ENCODE results near the gene PCDH18. TPM values are rescaled to one million over a fixed set of nuclear protein-coding genes. Genes with fewer than 3 reads are reported as not detected.

Gene PCDH18
- 57.4 TPM for total RNA-seq

GRCh38 chr4:137531986-137532868 lies at the start of gene PCDH18:
PCDH18 (minus strand) TSS chr4:137532494; CDS start chr4:137532088, 406 bp downstream.
- no peaks in the 10 kb centered on the region for H3K9me3 ChIP-seq (ENCODE audit: control insufficient read depth in 3 of 3, low read length in 3 of 3)
- peaks cover 0 to 3% (median 0%) of the 10 kb centered on the region in 3 donors for H3K27me3 ChIP-seq (ENCODE audit: control insufficient read depth in 3 of 3, insufficient read depth in 3 of 3, low read length in 3 of 3)
- peak within 1 kb of the TSS; percentile 54 to 63 (median 55) for H3K9ac ChIP-seq (ENCODE audit: low read depth in 1 of 3, low read length in 3 of 3)
- peak within 1 kb of the TSS; percentile 78 for H3K27ac ChIP-seq (ENCODE audit: low read depth, low read length)
- H3K4me3 ChIP-seq (ENCODE audit: low read length in 3 of 3), result peak within 1 kb of the TSS; percentile 62 to 82 (median 71)
- H3K36me3 ChIP-seq (ENCODE audit: control insufficient read depth in 3 of 3, insufficient read depth in 3 of 3, low read length in 3 of 3), result no peaks in the 10 kb centered on the region
- peaks cover 0 to 6% (median 0%) of the 10 kb centered on the region in 3 donors for H3K4me1 ChIP-seq (ENCODE audit: control insufficient read depth in 3 of 3, insufficient read depth in 3 of 3, low read length in 3 of 3)

GRCh38 chr4:137576446-137576845 lies 44.2 kb upstream of the PCDH18 start:
- H3K27me3 ChIP-seq (ENCODE audit: control insufficient read depth in 3 of 3, insufficient read depth in 3 of 3, low read length in 3 of 3), result no peaks in the 10 kb centered on the region
- no peak overlapping the region for H3K9ac ChIP-seq (ENCODE audit: low read depth in 1 of 3, low read length in 3 of 3)
- no peaks in the 10 kb centered on the region for H3K36me3 ChIP-seq (ENCODE audit: control insufficient read depth in 3 of 3, insufficient read depth in 3 of 3, low read length in 3 of 3)
- no peaks in the 10 kb centered on the region for H3K9me3 ChIP-seq (ENCODE audit: control insufficient read depth in 3 of 3, low read length in 3 of 3)
- H3K4me3 ChIP-seq (ENCODE audit: low read length in 3 of 3), result no peak overlapping the region
- H3K4me1 ChIP-seq (ENCODE audit: control insufficient read depth in 3 of 3, insufficient read depth in 3 of 3, low read length in 3 of 3), result no peaks in the 10 kb centered on the region
- no peak overlapping the region for H3K27ac ChIP-seq (ENCODE audit: low read depth, low read length)

- Histone ChIP-seq H3K27me3 (ENCODE audit: control insufficient read depth in 3 of 3, insufficient read depth in 3 of 3, low read length in 3 of 3) (no peaks in the 10 kb centered on the region), H3K27ac (ENCODE audit: low read depth, low read length) (no peak overlapping the region), H3K4me1 (ENCODE audit: control insufficient read depth in 3 of 3, insufficient read depth in 3 of 3, low read length in 3 of 3) (no peaks in the 10 kb centered on the region), H3K9me3 (ENCODE audit: control insufficient read depth in 3 of 3, low read length in 3 of 3) (no peaks in the 10 kb centered on the region), H3K36me3 (ENCODE audit: control insufficient read depth in 3 of 3, insufficient read depth in 3 of 3, low read length in 3 of 3) (no peaks in the 10 kb centered on the region), H3K9ac (ENCODE audit: low read depth in 1 of 3, low read length in 3 of 3) (no peak overlapping the region), H3K4me3 (ENCODE audit: low read length in 3 of 3) (no peak overlapping the region)
Measured at GRCh38 chr4:137572647-137573046, 40.4 kb upstream of the PCDH18 start.

- Histone ChIP-seq H3K9ac (ENCODE audit: low read depth in 1 of 3, low read length in 3 of 3) (no peak overlapping the region), H3K9me3 (ENCODE audit: control insufficient read depth in 3 of 3, low read length in 3 of 3) (no peaks in the 10 kb centered on the region), H3K36me3 (ENCODE audit: control insufficient read depth in 3 of 3, insufficient read depth in 3 of 3, low read length in 3 of 3) (no peaks in the 10 kb centered on the region), H3K27ac (ENCODE audit: low read depth, low read length) (no peak overlapping the region), H3K4me1 (ENCODE audit: control insufficient read depth in 3 of 3, insufficient read depth in 3 of 3, low read length in 3 of 3) (no peaks in the 10 kb centered on the region), H3K27me3 (ENCODE audit: control insufficient read depth in 3 of 3, insufficient read depth in 3 of 3, low read length in 3 of 3) (no peaks in the 10 kb centered on the region), H3K4me3 (ENCODE audit: low read length in 3 of 3) (no peak overlapping the region)
Measured at GRCh38 chr4:137572163-137572562, 39.9 kb upstream of the PCDH18 start.

- no peaks in the 10 kb centered on the region for H3K9me3 ChIP-seq (ENCODE audit: control insufficient read depth in 3 of 3, low read length in 3 of 3)
- no peaks in the 10 kb centered on the region for H3K4me1 ChIP-seq (ENCODE audit: control insufficient read depth in 3 of 3, insufficient read depth in 3 of 3, low read length in 3 of 3)
- H3K27me3 ChIP-seq (ENCODE audit: control insufficient read depth in 3 of 3, insufficient read depth in 3 of 3, low read length in 3 of 3), result no peaks in the 10 kb centered on the region
- H3K27ac ChIP-seq (ENCODE audit: low read depth, low read length), result no peak overlapping the region
- H3K4me3 ChIP-seq (ENCODE audit: low read length in 3 of 3), result no peak overlapping the region
- no peak overlapping the region for H3K9ac ChIP-seq (ENCODE audit: low read depth in 1 of 3, low read length in 3 of 3)
- H3K36me3 ChIP-seq (ENCODE audit: control insufficient read depth in 3 of 3, insufficient read depth in 3 of 3, low read length in 3 of 3), result no peaks in the 10 kb centered on the region
Measured at GRCh38 chr4:137559801-137560200, 27.5 kb upstream of the PCDH18 start.

- no peak overlapping the region for H3K4me3 ChIP-seq (ENCODE audit: low read length in 3 of 3)
- no peak overlapping the region for H3K9ac ChIP-seq (ENCODE audit: low read depth in 1 of 3, low read length in 3 of 3)
- no peak overlapping the region for H3K27ac ChIP-seq (ENCODE audit: low read depth, low read length)
- H3K9me3 ChIP-seq (ENCODE audit: control insufficient read depth in 3 of 3, low read length in 3 of 3), result no peaks in the 10 kb centered on the region
- H3K36me3 ChIP-seq (ENCODE audit: control insufficient read depth in 3 of 3, insufficient read depth in 3 of 3, low read length in 3 of 3), result no peaks in the 10 kb centered on the region
- no peaks in the 10 kb centered on the region for H3K4me1 ChIP-seq (ENCODE audit: control insufficient read depth in 3 of 3, insufficient read depth in 3 of 3, low read length in 3 of 3)
- H3K27me3 ChIP-seq (ENCODE audit: control insufficient read depth in 3 of 3, insufficient read depth in 3 of 3, low read length in 3 of 3), result no peaks in the 10 kb centered on the region
Measured at GRCh38 chr4:137558951-137559350, 26.7 kb upstream of the PCDH18 start.

- Histone ChIP-seq H3K27me3 (ENCODE audit: control insufficient read depth in 3 of 3, insufficient read depth in 3 of 3, low read length in 3 of 3) (no peaks in the 10 kb centered on the region), H3K4me3 (ENCODE audit: low read length in 3 of 3) (no peak overlapping the region), H3K9ac (ENCODE audit: low read depth in 1 of 3, low read length in 3 of 3) (no peak overlapping the region), H3K9me3 (ENCODE audit: control insufficient read depth in 3 of 3, low read length in 3 of 3) (no peaks in the 10 kb centered on the region), H3K27ac (ENCODE audit: low read depth, low read length) (peak overlapping the region; percentile 1), H3K4me1 (ENCODE audit: control insufficient read depth in 3 of 3, insufficient read depth in 3 of 3, low read length in 3 of 3) (peaks cover 0 to 9% (median 0%) of the 10 kb centered on the region in 3 donors), H3K36me3 (ENCODE audit: control insufficient read depth in 3 of 3, insufficient read depth in 3 of 3, low read length in 3 of 3) (no peaks in the 10 kb centered on the region)
Measured at GRCh38 chr4:137545461-137545861, 13.2 kb upstream of the PCDH18 start.

GRCh38 chr4:137543648-137544047 lies 11.4 kb upstream of the PCDH18 start:
- no peak overlapping the region for H3K27ac ChIP-seq (ENCODE audit: low read depth, low read length)
- no peak overlapping the region for H3K4me3 ChIP-seq (ENCODE audit: low read length in 3 of 3)
- no peaks in the 10 kb centered on the region for H3K36me3 ChIP-seq (ENCODE audit: control insufficient read depth in 3 of 3, insufficient read depth in 3 of 3, low read length in 3 of 3)
- no peaks in the 10 kb centered on the region for H3K27me3 ChIP-seq (ENCODE audit: control insufficient read depth in 3 of 3, insufficient read depth in 3 of 3, low read length in 3 of 3)
- no peaks in the 10 kb centered on the region for H3K9me3 ChIP-seq (ENCODE audit: control insufficient read depth in 3 of 3, low read length in 3 of 3)
- peaks cover 0 to 9% (median 0%) of the 10 kb centered on the region in 3 donors for H3K4me1 ChIP-seq (ENCODE audit: control insufficient read depth in 3 of 3, insufficient read depth in 3 of 3, low read length in 3 of 3)
- no peak overlapping the region for H3K9ac ChIP-seq (ENCODE audit: low read depth in 1 of 3, low read length in 3 of 3)

- no peak overlapping the region for H3K4me3 ChIP-seq (ENCODE audit: low read length in 3 of 3)
- no peaks in the 10 kb centered on the region for H3K27me3 ChIP-seq (ENCODE audit: control insufficient read depth in 3 of 3, insufficient read depth in 3 of 3, low read length in 3 of 3)
- no peaks in the 10 kb centered on the region for H3K36me3 ChIP-seq (ENCODE audit: control insufficient read depth in 3 of 3, insufficient read depth in 3 of 3, low read length in 3 of 3)
- H3K4me1 ChIP-seq (ENCODE audit: control insufficient read depth in 3 of 3, insufficient read depth in 3 of 3, low read length in 3 of 3), result peaks cover 0 to 9% (median 0%) of the 10 kb centered on the region in 3 donors
- H3K9me3 ChIP-seq (ENCODE audit: control insufficient read depth in 3 of 3, low read length in 3 of 3), result no peaks in the 10 kb centered on the region
- H3K9ac ChIP-seq (ENCODE audit: low read depth in 1 of 3, low read length in 3 of 3), result no peak overlapping the region
- H3K27ac ChIP-seq (ENCODE audit: low read depth, low read length), result no peak overlapping the region
Measured at GRCh38 chr4:137543198-137543597, 10.9 kb upstream of the PCDH18 start.

GRCh38 chr4:137541876-137542646 lies 9.8 kb upstream of the PCDH18 start:
- Histone ChIP-seq H3K27ac (ENCODE audit: low read depth, low read length) (peak overlapping the region; percentile 42), H3K4me1 (ENCODE audit: control insufficient read depth in 3 of 3, insufficient read depth in 3 of 3, low read length in 3 of 3) (peaks cover 0 to 9% (median 0%) of the 10 kb centered on the region in 3 donors), H3K36me3 (ENCODE audit: control insufficient read depth in 3 of 3, insufficient read depth in 3 of 3, low read length in 3 of 3) (no peaks in the 10 kb centered on the region), H3K4me3 (ENCODE audit: low read length in 3 of 3) (peak overlapping the region in 1 of 3 donors; percentile 59), H3K9ac (ENCODE audit: low read depth in 1 of 3, low read length in 3 of 3) (no peak overlapping the region), H3K9me3 (ENCODE audit: control insufficient read depth in 3 of 3, low read length in 3 of 3) (no peaks in the 10 kb centered on the region), H3K27me3 (ENCODE audit: control insufficient read depth in 3 of 3, insufficient read depth in 3 of 3, low read length in 3 of 3) (no peaks in the 10 kb centered on the region)
